Measurements from ENCODE around the gene IL4. TPM values are rescaled to one million over a fixed set of nuclear protein-coding genes. Genes with fewer than 3 reads are reported as not detected.

The IL4 gene
- polyA plus RNA-seq, 1 donor (not counting 4 experiments of a cell fraction or from before 2014, with no cell fraction given), result not detected

GRCh38 chr5:132675936-132676689, 2.3 kb downstream of the IL4 start:
- Histone ChIP-seq H4K20me1 (ENCODE audit: control insufficient read depth, extremely low read depth, insufficient read depth, low read length) (no peaks in the 10 kb centered on the region), H3K9me3 (ENCODE audit: control insufficient read depth, low read depth, low read length) (no peaks in the 10 kb centered on the region), H3K79me2 (ENCODE audit: control insufficient read depth, insufficient read depth, low read length) (no peaks in the 10 kb centered on the region), H3K4me3 (ENCODE audit: control insufficient read depth in 2 of 3, extremely low read depth in 1 of 3, insufficient read depth in 2 of 3, low read depth in 1 of 3, low read length in 3 of 3) (no peak overlapping the region), H3K27me3 (ENCODE audit: control insufficient read depth, extremely low read depth, insufficient read depth, low read length) (no peaks in the 10 kb centered on the region), H3K27ac (ENCODE audit: control insufficient read depth, insufficient read depth, low read length) (no peak overlapping the region), H3K4me2 (ENCODE audit: control insufficient read depth, extremely low read depth, insufficient read depth, low read depth, low read length) (no peak overlapping the region), H3K9me1 (ENCODE audit: control insufficient read depth, extremely low read depth, insufficient read depth, low read length) (no peaks in the 10 kb centered on the region), H3K36me3 (ENCODE audit: control insufficient read depth in 2 of 2, extremely low read depth in 1 of 2, insufficient read depth in 2 of 2, low read length in 2 of 2) (no peaks in the 10 kb centered on the region), H3K4me1 (ENCODE audit: control insufficient read depth, extremely low read depth, insufficient read depth, low read length) (peaks cover 24% of the 10 kb centered on the region), H2AFZ (ENCODE audit: control insufficient read depth, low read length) (no peak overlapping the region), H3K9ac (ENCODE audit: control insufficient read depth, extremely low read depth, insufficient read depth, low read length) (no peak overlapping the region)
- dilution Hi-C loops (cut with MboI; ENCODE audit: extremely low pct_ligation_motif_present, low sequenced_read_pairs), result no loop called here
- DNase-seq (ENCODE audit: low read depth, low spot score) (no peak), FAIRE-seq (no peak)
- TF ChIP-seq EZH2 (IDR thresholded peaks at IDR 0.05; ENCODE audit: low read length), result no peak
- no peak for TF ChIP-seq CTCF (optimal IDR thresholded peaks at IDR 0.05 in 1 of 3, IDR thresholded peaks at IDR 0.05 in 1 of 3, conservative IDR thresholded peaks at IDR 0.05 in 1 of 3; ENCODE audit: extremely low read depth in 1 of 3, insufficient read depth in 2 of 3, low read length in 3 of 3)

GRCh38 chr5:132677191-132677590, 3.4 kb downstream of the IL4 start:
- TF ChIP-seq EZH2 (IDR thresholded peaks at IDR 0.05; ENCODE audit: low read length) (no peak), CTCF (optimal IDR thresholded peaks at IDR 0.05 in 1 of 3, IDR thresholded peaks at IDR 0.05 in 1 of 3, conservative IDR thresholded peaks at IDR 0.05 in 1 of 3; ENCODE audit: extremely low read depth in 1 of 3, insufficient read depth in 2 of 3, low read length in 3 of 3) (peak in 1 of 3 experiments; percentile 32)
- no peaks in the 10 kb centered on the region for H4K20me1 ChIP-seq (ENCODE audit: control insufficient read depth, extremely low read depth, insufficient read depth, low read length)
- H3K79me2 ChIP-seq (ENCODE audit: control insufficient read depth, insufficient read depth, low read length), result no peaks in the 10 kb centered on the region
- no peaks in the 10 kb centered on the region for H3K9me1 ChIP-seq (ENCODE audit: control insufficient read depth, extremely low read depth, insufficient read depth, low read length)
- H3K4me2 ChIP-seq (ENCODE audit: control insufficient read depth, extremely low read depth, insufficient read depth, low read depth, low read length), result no peak overlapping the region
- H3K27ac ChIP-seq (ENCODE audit: control insufficient read depth, insufficient read depth, low read length), result no peak overlapping the region
- FAIRE-seq, result peak; percentile 46
- no peak overlapping the region for H3K9ac ChIP-seq (ENCODE audit: control insufficient read depth, extremely low read depth, insufficient read depth, low read length)
- no peaks in the 10 kb centered on the region for H3K27me3 ChIP-seq (ENCODE audit: control insufficient read depth, extremely low read depth, insufficient read depth, low read length)
- no peak overlapping the region for H2AFZ ChIP-seq (ENCODE audit: control insufficient read depth, low read length)
- H3K4me1 ChIP-seq (ENCODE audit: control insufficient read depth, extremely low read depth, insufficient read depth, low read length), result peaks cover 24% of the 10 kb centered on the region
- no peaks in the 10 kb centered on the region for H3K9me3 ChIP-seq (ENCODE audit: control insufficient read depth, low read depth, low read length)
- H3K4me3 ChIP-seq (ENCODE audit: control insufficient read depth in 2 of 3, extremely low read depth in 1 of 3, insufficient read depth in 2 of 3, low read depth in 1 of 3, low read length in 3 of 3), result no peak overlapping the region
- dilution Hi-C loops (cut with MboI; ENCODE audit: extremely low pct_ligation_motif_present, low sequenced_read_pairs), result no loop called here
- peak; percentile 7 for DNase-seq (ENCODE audit: low read depth, low spot score)
- H3K36me3 ChIP-seq (ENCODE audit: control insufficient read depth in 2 of 2, extremely low read depth in 1 of 2, insufficient read depth in 2 of 2, low read length in 2 of 2), result no peaks in the 10 kb centered on the region

All from keratinocyte (primary cell).